ENCODE results near the gene RBMS3. TPM values are rescaled to one million over a fixed set of nuclear protein-coding genes. Genes with fewer than 3 reads are reported as not detected.
"Not testable (repeated sequence)": the region's sequence is repeated elsewhere in the genome, so short reads cannot be mapped to it uniquely, and the experiment has no call there.

RBMS3 gene
- total RNA-seq, 1 experiment from 2014 or later = not detected

DNA sequence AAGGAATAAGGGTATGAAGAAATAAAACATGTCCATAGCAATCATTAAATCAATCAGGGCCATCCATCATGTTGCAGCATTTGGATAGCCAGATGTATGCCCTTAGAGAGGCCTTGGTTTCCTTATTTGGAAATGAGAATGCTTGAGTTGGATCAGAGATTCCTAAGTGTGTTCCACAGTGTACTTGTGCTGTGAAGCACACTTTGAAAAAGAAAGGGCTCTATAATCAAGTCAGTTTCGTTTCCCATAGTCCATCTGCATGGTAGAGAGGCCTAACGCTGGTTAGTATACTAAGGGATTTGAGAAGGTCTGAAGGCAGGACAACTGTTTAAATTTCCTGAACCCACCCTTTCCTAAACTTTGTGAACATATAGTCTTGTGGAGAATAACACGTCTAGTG lies 30.9 kb downstream of the RBMS3 start:
- DNase-seq (ENCODE audit: low spot score) = no peak

DNA sequence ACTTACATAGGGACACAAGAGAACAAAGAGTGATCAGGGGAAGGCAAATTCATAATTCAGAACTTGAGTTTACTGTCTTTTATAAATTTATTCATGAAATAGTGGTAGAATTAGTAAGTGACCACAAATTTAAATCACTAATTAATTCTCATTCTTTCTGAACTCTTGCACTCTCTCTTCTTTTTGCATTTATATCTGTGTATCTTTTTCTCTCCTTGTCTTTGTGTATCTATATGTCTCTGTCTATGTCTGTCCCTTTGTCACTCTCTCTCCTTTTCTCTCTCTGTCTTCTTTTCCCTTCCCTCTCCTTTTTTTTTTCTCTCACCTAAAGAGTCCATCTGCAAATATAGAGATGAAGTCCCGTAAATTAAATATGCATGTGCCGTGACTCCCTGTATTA lies 31.5 kb downstream of the RBMS3 start:
- no peak for DNase-seq (ENCODE audit: low spot score)

DNA sequence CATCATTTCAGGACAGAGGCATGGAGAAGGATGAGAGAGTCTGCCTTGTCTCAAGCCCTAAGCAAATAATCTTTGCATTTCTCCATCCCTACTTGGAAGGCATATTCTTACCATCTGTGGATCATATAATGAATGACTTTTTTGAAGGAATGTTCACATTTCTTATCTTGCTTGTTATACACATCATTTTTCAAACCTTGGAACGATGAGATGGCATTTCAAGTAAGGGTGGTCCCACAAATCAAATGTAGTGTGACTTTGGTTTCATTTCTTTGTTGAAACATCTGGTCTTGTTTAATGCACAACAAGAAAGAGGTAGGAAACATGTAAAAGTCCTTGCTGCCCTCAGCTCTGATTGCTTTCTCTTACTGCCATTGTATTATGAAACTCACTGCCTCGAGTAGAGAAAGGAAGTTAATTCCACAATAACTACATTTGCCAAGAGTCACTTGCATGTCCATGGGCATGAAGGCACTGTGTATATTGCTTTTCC lies 32.1 kb downstream of the RBMS3 start:
- DNase-seq (ENCODE audit: low spot score) = no peak

DNA sequence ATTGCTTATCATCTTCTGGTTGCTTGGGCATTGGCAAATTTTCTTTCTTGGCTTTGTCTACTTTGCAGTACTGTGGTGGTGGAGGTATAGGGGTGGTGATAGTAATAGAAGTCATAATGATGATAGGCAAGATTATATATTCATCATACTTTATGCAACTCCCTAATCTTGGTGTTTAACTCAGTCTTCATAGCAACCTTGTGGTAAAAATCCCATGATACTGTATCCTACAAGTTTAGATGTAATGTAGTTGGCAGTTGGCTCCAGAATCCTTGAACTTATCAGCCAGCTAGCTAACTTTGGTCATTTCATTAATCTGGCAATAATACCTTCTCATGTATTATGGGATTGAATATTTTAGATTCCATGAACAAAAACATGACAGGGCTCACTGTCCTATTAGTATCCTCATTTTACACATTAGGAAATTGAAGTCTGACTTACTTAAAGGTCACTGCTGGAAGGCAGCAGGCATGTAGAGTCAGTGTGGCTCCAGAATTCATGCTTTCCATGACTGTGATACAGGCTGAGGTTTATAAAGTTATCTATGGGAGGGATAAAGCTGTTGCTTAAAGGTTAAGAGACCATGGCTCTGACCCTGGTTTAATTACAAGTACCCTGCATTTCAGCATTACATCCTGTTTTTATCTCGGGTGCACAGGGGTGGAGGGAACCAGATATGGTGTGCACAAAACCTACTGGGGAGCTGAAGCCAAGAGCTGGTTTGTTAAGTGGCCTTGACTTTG lies 33.3 kb downstream of the RBMS3 start:
- no peak for DNase-seq (ENCODE audit: low spot score)

DNA sequence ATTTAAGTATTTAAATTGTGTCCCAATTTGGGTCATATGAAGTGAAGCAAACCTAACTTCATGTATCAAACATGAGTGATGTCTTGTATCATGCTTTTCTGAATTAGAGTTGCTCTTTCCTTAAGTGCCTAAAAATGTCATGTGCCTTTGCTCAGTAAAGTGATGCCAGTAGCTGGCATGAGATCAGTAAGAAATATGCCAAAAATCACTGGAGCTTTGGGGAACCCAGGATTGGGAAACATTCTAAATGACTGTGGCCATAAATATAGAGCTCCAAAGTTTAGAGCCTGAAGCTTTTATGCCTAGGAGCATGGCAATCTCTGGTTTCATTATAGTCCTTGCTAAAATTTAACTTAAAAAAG lies 33.8 kb downstream of the RBMS3 start:
- DNase-seq (ENCODE audit: low spot score) = no peak

DNA sequence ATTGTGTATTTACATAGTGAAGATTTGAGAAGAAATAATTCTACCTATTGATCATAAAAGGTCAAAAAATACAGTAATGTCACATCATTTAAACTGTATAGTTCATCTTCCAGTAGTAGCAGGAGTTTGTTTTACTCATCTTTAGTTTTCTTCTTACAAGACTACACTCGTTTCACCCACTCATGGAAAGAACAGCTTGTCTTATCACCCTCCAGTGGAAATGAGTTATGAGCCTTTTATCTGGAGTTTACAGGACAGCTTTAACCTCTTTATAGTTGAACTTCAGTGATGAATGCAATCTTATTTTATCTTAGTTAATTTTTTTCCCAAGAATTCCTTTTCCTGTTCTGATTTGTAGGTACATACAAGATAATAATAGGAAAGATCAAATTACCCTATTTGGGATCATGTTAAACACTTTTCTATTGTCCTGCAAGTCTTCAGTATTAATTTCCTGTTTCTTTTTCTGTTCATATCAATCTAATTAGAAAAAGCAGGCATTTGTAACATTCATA lies 36.8 kb downstream of the RBMS3 start:
- DNase-seq (ENCODE audit: low spot score) = no peak

DNA sequence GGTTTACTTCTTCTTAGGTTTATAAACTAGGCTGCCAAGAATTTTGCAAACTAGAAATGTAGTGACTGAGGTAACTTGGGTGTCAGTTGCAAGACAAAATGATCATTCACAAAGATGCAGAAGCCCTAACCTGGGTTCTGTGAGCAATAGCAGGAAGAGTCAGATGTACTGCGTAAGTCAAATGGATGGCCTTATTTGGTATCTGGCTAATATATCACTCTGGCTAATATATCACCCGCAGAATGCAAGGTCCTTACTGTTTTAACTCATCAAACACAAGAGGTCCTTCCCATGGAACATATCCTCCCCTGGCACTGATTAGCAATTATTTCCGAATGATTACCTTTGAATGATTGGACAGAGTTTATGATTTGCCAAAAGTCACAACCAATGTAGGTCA lies 37.4 kb downstream of the RBMS3 start:
- DNase-seq (ENCODE audit: low spot score) = no peak

DNA sequence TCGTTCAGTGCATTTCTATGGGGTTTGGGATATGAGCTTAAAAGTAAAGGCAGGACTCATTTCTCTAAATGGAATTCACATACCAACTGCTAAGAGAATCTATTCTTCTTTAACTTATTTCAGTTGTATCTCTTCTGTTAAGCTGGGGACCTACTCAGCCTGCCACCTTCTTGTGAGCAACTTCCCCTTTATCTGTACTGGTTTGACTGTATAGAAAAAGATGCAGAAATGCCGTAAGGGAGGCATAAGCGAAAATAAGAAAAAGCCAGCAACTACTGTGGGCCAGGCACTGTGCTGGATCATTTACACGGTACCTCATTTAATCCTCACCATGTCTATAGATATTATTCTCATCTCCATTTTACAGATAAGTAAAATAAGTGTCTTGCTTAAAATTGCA lies 38.4 kb downstream of the RBMS3 start:
- no peak for DNase-seq (ENCODE audit: low spot score)

DNA sequence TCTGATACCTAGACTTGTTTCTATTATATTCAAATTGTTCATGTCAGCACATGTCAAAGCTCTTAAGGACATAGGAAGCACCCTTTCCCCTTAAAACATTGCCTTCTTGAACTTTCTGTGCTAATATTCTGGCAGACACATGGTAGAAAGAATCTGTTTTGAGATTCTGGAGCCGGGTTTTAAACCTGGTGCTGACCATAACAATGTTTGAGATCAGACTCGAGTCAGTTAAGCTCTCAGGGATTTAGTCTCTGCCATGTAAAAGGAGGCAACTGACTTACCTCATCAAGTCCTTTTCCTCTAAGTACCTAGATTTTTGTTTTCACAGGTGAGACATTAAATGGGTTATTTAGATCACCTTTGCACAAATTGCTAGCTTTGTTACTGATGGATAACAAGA lies 38.9 kb downstream of the RBMS3 start:
- DNase-seq (ENCODE audit: low spot score) = no peak

DNA sequence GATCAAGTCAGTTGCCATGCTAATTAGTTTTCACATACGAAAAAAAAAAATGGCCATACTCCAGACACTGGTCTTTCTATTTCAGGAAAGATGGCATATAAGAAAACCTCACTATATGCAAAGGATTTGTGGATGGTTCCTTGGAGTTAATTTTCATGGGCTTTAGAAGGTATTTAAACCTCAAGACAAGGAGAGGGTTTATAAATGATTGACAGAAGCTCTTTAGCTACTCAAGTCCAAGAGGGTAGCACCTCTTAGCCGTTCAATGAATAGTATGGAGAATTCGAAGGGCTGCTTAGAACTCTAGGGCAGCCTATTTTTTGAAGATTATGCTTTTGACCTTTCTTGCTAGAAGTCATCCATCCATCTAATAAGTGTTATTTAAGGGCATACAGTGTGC lies 41.7 kb downstream of the RBMS3 start:
- no peak for DNase-seq (ENCODE audit: low spot score)

DNA sequence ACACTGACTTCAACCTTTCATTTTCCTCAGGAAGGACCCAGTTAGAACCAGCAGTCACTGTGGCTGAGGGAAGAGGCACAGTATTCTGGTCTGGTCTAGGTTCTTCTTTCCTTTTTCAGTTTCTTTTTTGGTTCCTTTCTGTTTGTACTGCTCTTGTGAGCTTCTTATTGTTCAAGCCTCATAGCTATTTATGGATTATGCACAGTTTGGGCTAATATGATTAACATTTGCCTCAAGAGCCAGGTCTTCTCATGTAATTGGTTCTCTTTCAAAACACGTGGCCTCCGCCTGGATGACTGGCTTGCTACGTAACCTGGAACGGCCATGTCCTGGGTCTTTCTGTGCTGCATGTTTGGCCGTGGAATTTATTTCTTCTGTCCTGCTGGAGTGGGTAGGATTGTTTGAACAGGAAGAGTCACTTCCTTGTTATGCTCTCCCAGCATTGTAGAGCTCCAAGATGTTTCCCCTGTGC lies 43.3 kb downstream of the RBMS3 start:
- no peak for DNase-seq (ENCODE audit: low spot score)

DNA sequence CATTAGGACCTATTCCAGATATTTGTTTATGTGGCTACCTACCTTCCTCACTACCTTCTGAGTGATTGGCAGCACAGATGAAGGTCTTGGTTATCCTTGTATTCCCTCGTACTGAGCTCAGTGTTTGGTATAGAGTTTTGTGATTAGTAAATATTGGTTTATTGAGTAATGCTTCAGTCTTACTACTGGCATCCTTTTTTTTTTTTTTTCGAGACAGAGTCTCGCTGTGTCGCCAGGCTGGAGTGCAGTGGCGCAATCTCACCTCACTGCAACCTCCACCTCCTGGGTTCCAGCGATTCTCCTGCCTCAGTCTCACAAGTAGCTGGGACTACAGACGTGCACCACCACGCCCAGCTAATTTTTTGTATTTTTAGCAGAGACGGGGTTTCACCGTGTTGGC lies 45.7 kb downstream of the RBMS3 start:
- DNase-seq (ENCODE audit: low spot score) = not testable (repeated sequence)

DNA sequence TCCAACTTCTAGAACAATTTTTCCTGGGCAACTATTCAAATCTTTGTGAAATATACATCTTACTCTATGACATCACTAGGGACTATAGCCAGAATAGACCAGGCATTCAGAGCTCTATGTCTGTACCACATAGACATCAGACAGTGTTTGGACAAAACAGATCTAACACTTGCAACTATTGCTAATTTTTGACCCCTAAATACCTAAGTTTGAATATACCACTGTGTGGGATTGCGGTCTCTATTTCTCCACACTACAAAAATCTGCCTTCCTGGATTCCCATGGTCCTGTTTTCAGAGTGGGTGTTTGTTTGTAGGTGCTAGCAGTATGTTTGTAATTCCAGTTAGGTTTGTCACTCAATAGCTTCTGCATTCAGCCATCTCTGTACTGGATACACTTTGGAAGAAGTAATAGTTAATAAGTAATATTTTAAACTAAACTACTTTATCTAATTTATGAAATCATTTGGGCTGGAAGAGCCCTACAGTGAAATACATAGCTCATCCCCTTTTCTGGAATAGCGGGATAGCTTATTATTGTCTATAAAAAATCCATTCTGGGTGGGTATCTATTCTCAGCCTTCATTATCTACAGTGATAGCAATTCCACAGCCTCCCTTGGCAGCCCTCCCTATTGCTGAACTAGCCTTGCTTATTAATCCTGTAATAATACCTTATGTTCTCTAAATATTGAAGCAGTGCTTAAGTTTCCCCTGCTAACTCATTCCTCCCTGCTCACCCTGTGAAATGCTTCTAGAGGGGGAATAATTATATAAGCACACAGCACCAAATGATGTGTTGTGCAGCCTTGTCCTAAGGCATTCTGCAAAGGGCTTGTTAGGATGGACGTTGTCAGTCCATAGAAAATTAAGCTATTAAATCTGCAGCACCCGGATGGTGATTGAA lies 49.4 kb downstream of the RBMS3 start:
- DNase-seq (ENCODE audit: low spot score) = no peak

DNA sequence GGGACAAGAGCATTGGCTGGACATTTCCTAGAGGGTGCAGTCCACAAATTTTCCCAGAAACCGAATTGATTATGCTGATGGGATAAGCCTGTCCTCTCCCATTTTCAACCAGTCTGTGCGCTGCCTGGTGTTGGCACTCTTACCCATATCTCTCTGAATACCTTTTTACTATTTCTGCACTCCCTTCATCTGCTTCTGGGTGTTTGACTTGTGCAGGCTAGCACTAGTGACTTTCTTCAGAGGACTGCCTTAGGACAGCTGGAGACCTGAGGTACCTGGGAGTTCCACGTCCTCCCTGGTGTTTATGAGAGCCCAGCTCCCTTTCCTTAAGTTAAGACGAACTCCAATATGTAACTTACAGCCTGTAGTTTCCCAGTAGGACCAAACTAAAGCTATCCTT lies 50.2 kb downstream of the RBMS3 start:
- DNase-seq (ENCODE audit: low spot score) = no peak

DNA sequence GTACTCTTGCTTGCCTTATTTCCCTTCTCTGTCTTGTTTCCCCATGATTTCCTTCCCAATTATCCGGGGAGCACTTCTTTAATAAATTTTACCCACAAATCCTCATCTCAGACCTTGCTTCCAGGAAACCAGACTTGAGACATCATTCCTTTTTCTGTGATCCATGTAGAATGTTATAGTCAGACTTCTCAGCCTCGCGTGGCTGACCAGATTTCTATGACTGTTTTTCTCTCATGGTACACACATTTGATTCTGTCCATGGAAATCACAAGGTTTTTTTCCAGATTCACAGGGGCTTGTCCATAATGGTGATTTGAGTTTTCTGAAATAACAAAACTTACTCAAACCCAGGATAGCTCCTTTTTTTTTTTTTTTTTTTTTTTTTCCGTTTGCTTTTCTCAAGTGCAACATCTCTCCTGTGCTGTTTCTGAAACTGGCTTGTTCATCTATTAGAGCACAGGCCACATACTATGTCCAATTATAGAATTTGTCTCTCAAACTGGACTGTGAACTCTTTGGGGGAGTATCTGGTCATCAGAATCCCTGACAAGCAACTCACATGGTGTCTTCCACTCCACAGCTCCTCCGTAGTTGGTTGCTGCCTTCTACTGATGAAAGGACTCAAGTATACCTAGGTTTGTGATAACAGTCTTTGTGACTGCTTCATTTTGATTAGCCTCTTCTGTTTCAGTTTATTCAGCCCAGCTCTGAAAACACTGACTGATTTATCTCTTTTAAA lies 50.8 kb downstream of the RBMS3 start:
- no peak for DNase-seq (ENCODE audit: low spot score)

DNA sequence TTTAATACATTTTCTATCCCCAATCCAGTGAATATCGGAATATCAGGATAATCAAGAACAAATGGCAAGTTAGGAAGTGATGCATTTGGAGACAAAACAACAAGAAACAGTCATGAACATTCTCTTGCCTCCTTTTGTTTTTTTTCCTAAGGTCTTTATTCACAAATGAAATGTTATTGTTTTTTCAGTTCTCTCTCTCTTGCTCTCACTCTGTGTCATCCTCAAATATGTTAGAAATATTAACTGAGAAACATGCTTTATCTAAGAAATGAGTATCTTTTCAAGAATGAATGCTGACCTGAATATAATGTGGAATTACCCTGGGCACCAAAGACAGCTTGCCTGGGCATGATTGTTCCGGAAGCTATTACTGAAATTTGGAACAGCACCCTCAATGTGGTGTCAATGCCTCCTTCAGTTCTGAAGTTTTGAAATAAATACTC lies 51.3 kb downstream of the RBMS3 start:
- DNase-seq (ENCODE audit: low spot score) = no peak

DNA sequence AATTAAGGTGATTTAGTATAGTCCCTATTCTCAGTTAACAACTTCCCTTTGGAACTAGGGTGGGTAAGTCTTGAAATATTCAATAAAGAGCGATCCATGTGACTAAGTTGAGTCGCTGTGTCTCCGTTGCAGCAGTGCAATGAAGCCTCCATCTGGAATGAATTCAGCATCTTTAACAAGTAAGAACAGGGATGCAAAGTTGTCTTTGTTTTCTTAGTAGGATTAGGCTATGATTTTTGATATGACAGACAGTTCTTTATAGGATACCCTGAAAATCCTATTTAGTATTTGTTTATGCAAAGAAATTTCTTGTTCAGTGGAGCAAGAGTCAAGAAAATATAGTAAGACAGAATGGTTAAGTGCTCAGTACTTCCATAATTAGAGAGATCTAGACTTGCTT lies 52.7 kb downstream of the RBMS3 start:
- no peak for DNase-seq (ENCODE audit: low spot score)

DNA sequence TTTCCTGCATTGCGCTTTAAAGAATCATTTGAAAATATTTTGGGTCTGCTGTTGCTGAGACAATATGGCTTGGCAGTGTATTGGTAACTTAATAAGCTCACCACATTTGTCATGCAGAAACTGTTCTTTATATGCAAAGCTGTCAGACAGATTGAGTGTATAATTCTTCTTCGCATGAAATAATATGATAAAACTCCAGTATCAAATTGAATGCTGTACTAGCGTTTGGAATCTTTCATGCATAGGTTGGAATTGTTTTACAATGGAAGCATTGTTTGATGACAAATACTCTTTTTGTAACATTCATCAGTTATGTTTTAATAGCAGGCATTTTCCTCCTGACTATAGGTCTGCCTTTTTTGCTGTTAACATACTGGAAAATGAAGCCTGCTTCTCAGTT lies 53.8 kb downstream of the RBMS3 start:
- DNase-seq (ENCODE audit: low spot score) = no peak

DNA sequence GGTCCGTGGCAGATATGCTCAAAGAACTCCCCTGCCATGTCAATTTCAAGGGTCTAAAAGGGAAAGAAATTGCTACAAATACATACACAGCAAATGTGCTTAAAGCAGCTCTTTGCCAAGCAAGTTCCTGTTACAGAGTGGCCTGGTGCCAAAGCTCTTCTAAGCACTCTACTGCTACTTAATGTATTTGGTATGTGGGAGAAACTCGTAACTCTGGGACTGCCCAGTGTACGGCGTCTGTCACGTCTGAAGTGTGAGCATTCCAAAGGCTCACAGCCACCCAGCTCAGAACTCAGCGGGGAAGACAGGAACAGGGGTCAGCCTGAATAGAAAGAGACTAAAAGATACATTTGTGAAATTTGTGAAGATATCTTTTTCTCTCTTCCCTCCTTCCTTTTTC lies 54.6 kb downstream of the RBMS3 start:
- DNase-seq (ENCODE audit: low spot score) = peak; percentile 20

DNA sequence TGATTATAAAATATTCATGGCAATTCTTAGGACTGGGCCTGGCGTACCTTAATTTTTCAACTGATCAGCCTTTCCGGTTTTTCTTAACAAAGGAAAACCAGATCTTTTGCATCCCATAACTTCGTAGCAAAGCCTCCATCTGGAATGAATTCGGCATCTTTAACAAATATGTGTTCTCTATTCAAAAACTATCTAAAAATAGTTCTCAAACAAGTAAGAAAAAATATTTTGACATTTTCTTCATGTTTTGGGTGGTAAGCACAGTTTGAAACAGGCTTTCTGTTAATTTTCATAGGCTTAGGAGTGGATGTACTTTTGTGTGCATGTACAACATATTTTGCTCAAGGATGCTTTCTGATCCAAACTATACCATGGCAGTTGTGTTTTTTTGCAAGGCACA lies 55.1 kb downstream of the RBMS3 start:
- no peak for DNase-seq (ENCODE audit: low spot score)

DNA sequence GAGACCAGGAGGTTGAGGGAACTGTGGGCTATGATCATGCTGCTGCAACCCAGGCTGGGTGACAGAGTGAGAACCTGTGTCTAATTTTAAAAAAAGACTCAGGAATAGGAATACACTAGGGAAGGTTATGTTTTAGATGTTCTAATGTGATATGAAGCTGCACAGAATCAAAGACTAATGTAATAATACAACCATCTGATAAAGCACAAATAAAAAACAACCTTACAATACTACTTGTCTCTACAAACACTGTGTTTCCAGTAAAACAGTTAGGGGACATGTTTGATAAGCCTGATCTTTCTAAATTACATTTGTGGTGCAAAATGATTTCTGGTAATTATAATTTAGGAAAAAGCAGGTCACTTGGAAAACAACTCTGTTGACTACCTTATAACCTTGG lies 56.7 kb downstream of the RBMS3 start:
- DNase-seq (ENCODE audit: low spot score) = no peak

DNA sequence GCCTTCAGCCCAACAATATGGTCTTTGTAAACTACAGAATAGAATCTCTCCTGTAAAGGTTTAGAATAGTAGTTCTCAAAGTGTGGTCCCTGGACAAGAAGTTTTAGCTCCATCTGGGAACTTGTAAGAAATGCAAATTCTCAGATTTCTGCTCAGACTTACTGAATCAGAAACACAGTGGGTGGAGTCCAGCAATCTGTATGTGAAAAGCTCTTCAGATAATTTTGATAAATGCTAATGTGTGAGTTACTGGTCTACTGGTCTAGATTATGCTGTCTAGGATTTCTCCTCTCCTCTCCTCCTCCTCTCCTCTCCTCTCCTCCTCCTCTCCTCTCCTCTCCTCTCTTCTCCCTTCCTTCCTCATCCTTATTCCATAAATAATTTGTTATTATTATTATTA lies 57.5 kb downstream of the RBMS3 start:
- DNase-seq (ENCODE audit: low spot score) = no peak
